SK-N-SH (cell line): ENCODE measurements around the gene DIAPH2. TPM values are rescaled to one million over a fixed set of nuclear protein-coding genes. Genes with fewer than 3 reads are reported as not detected.

Experiments
- CTCF ChIA-PET: fragments of 300-600, 350-600 bp; formaldehyde crosslinking; extraction: SDS; loops from one replicate; lab custom pipeline; 2021; lab: Yijun Ruan, JAX
- POLR2A ChIA-PET: fragments of 350-600 bp; sonication (Branson Sonifier 250); formaldehyde crosslinking; extraction: SDS; loops from one replicate; lab custom pipeline; 2020; ENCODE audit warnings: antibody characterized with exemption, inconsistent platforms; lab: Yijun Ruan, JAX
- DNase-seq: peaks from one replicate; pipeline ENCODE4 v3.0.0; 2012
- H2AFZ ChIP-seq: fragments of 200-600 bp; sonication (generic); 2 replicates; pipeline ENCODE4 v1.8.1; 2016; ENCODE audit warnings: antibody characterized with exemption, mild to moderate bottlenecking, low read depth
- H3F3A ChIP-seq: fragments of 200-600 bp; sonication (generic); replicated peaks from 2 replicates; pipeline ENCODE3; 2016; ENCODE audit warnings: antibody characterized with exemption, mild to moderate bottlenecking; ENCODE audit not compliant: insufficient read depth
- H3K27ac ChIP-seq, 2 experiments: fragments of 200-500 bp in 1 of 2; fragments of 200-600 bp in 1 of 2; sonication (Bioruptor generic) in 1 of 2; sonication (generic), shearing (Covaris generic) in 1 of 2; 2 replicates each; pipeline versions ENCODE4 v1.5.1 to v1.6.1; 2014 to 2016; ENCODE audit warnings: low read depth in 2 of 2, inconsistent platforms in 1 of 2, low read length in 1 of 2, mild to moderate bottlenecking in 1 of 2, mixed read lengths in 1 of 2
- H3K27me3 ChIP-seq: fragments of 200-600 bp; sonication (generic), shearing (Covaris generic); 2 replicates; pipeline ENCODE4 v1.6.1; 2016; ENCODE audit warnings: mixed run types; ENCODE audit not compliant: insufficient read depth
- H3K36me3 ChIP-seq, 2 experiments: fragments of 200-500 bp in 1 of 2; fragments of 200-600 bp in 1 of 2; sonication (Bioruptor generic) in 1 of 2; sonication (generic) in 1 of 2; replicated peaks in 1 of 2; 2 replicates each; pipeline versions ENCODE3 to v1.5.1; 2014 to 2016; ENCODE audit warnings: low read length in 1 of 2, mild to moderate bottlenecking in 1 of 2; ENCODE audit not compliant: insufficient read depth in 2 of 2, control insufficient read depth in 1 of 2
- H3K4me1 ChIP-seq, 2 experiments: fragments of 200-500 bp in 1 of 2; fragments of 200-600 bp in 1 of 2; sonication (Bioruptor generic) in 1 of 2; sonication (generic), shearing (Covaris generic) in 1 of 2; 2 replicates each; pipeline versions ENCODE4 v1.5.1 to v1.6.1; 2014 to 2016; ENCODE audit warnings: low read depth in 1 of 2, low read length in 1 of 2, mixed run types in 1 of 2; ENCODE audit not compliant: insufficient read depth in 2 of 2, control insufficient read depth in 1 of 2
- H3K4me2 ChIP-seq: fragments of 200-600 bp; sonication (generic), shearing (Covaris generic); 2 replicates; pipeline ENCODE4 v1.6.1; 2017; ENCODE audit warnings: mixed run types
- H3K4me3 ChIP-seq, 2 experiments: fragments of 200-500 bp in 1 of 2; fragments of 200-600 bp in 1 of 2; sonication (Bioruptor generic) in 1 of 2; sonication (generic), shearing (Covaris generic) in 1 of 2; 2 replicates each; pipeline versions ENCODE4 v1.5.1 to v1.8.1; 2014 to 2016; ENCODE audit warnings: low read depth in 2 of 2, inconsistent platforms in 1 of 2, low read length in 1 of 2, mild to moderate bottlenecking in 1 of 2, mixed read lengths in 1 of 2, moderate library complexity in 1 of 2
- H3K79me2 ChIP-seq: fragments of 200-600 bp; sonication (generic); 2 replicates; pipeline ENCODE4 v1.8.1; 2017; ENCODE audit warnings: mild to moderate bottlenecking; ENCODE audit not compliant: insufficient read depth
- H3K9ac ChIP-seq: fragments of 200-600 bp; sonication (generic); 2 replicates; pipeline ENCODE4 v1.6.1; 2017; ENCODE audit warnings: mixed run types
- H3K9me2 ChIP-seq: fragments of 200-600 bp; sonication (generic); 2 replicates; pipeline ENCODE4 v1.6.1; 2017; ENCODE audit warnings: mixed run types
- H3K9me3 ChIP-seq: fragments of 200-600 bp; sonication (generic); 2 replicates; pipeline ENCODE4 v1.6.1; 2017; ENCODE audit warnings: mixed run types, mild to moderate bottlenecking, moderate library complexity
- H4K20me1 ChIP-seq: fragments of 200-600 bp; sonication (generic); 2 replicates; pipeline ENCODE4 v1.6.1; 2017; ENCODE audit warnings: mild to moderate bottlenecking, mixed run types; ENCODE audit not compliant: insufficient read depth
- CHD2 ChIP-seq: fragments of 150-350 bp; IDR thresholded peaks from 2 replicates; pipeline ENCODE4 v1.6.1; 2018; ENCODE audit warnings: low read length; ENCODE audit not compliant: partially characterized antibody
- EP300 ChIP-seq, 2 experiments: IDR thresholded peaks; 2 replicates each; pipeline versions ENCODE4 v1.4.0 to v1.6.1; 2012; ENCODE audit warnings: borderline replicate concordance in 1 of 2, low read depth in 1 of 2, low read length in 1 of 2
- EZH2phosphoT487 ChIP-seq: fragments of 200-600 bp; sonication (generic); IDR thresholded peaks from 2 replicates; pipeline ENCODE4 v1.6.1; 2017; ENCODE audit warnings: low read depth, mixed run types, mild to moderate bottlenecking, antibody characterized with exemption, moderate library complexity, borderline replicate concordance
- FOXJ3 ChIP-seq: sonication (generic); formaldehyde crosslinking; IDR thresholded peaks from 2 replicates; pipeline ENCODE4 v1.5.1; 2020; ENCODE audit warnings: mild to moderate bottlenecking, missing genetic modification reagents
- FOXM1 ChIP-seq: IDR thresholded peaks from 2 replicates; pipeline ENCODE4 v1.4.0; 2012; ENCODE audit warnings: low read depth, mild to moderate bottlenecking
- GABPA ChIP-seq: IDR thresholded peaks from 2 replicates; pipeline ENCODE4 v1.4.0; 2012; ENCODE audit warnings: low read depth, mild to moderate bottlenecking
- JUND ChIP-seq: IDR thresholded peaks from 2 replicates; pipeline ENCODE4 v1.4.0; 2012
- MEF2A ChIP-seq: IDR thresholded peaks from 2 replicates; pipeline ENCODE4 v1.4.0; 2012; ENCODE audit warnings: low read depth, borderline replicate concordance
- MXI1 ChIP-seq: IDR thresholded peaks from 2 replicates; pipeline ENCODE4 v1.6.1; 2012; ENCODE audit warnings: mild to moderate bottlenecking, low read depth, low read length, improper control_type of control experiment
- NFIC ChIP-seq: IDR thresholded peaks from 2 replicates; pipeline ENCODE4 v1.4.0; 2012; ENCODE audit warnings: borderline replicate concordance
- RFX5 ChIP-seq: IDR thresholded peaks from 2 replicates; pipeline ENCODE4 v1.6.1; 2012; ENCODE audit warnings: mild to moderate bottlenecking, improper control_type of control experiment, low read length
- RXRA ChIP-seq: IDR thresholded peaks from 2 replicates; pipeline ENCODE4 v1.4.0; 2012; ENCODE audit warnings: low read depth, mild to moderate bottlenecking, borderline replicate concordance
- SMC3 ChIP-seq: IDR thresholded peaks from 2 replicates; pipeline ENCODE4 v1.6.1; 2012; ENCODE audit warnings: low read depth, low read length, improper control_type of control experiment
- WGBS: methylation state at CpG from one replicate; pipeline ENCODE4 v1.1.6; 2017; ENCODE audit warnings: low lambda C conversion rate; 5-methylcytosine and 5-hydroxymethylcytosine counted together
- polyA plus RNA-seq, 3 experiments: library from polyadenylated mRNA; depleted of rRNA; stranded (reverse); fragments of >200 nt; gene quantifications; 2 replicates each; pipeline ENCODE4 v1.2.3, GENCODE V29; 2012
- TF ChIP-seq, protein P1 (sequence below): fragments of 150-350 bp; IDR thresholded peaks from 2 replicates; pipeline ENCODE4 v1.6.1; 2016; ENCODE audit warnings: mild to moderate bottlenecking, low read depth, low read length
- TF ChIP-seq, protein P2 (sequence below): IDR thresholded peaks from 2 replicates; pipeline ENCODE4 v1.4.0; 2012; ENCODE audit warnings: low read depth
- TF ChIP-seq, protein P3 (sequence below): IDR thresholded peaks from 2 replicates; pipeline ENCODE4 v1.4.0; 2012; ENCODE audit warnings: low read depth, borderline replicate concordance
- TF ChIP-seq, protein P4 (sequence below): IDR thresholded peaks from 2 replicates; pipeline ENCODE4 v1.6.1; 2012; ENCODE audit warnings: mild to moderate bottlenecking, low read depth, low read length, moderate library complexity
- TF ChIP-seq, protein P5 (sequence below): IDR thresholded peaks from 2 replicates; pipeline ENCODE4 v1.4.0; 2012; ENCODE audit warnings: low read depth, borderline replicate concordance

DIAPH2 gene
- polyA plus RNA-seq, 1 of the 3 experiments (the other 2 are of a cell fraction): 1.1 TPM

DNA sequence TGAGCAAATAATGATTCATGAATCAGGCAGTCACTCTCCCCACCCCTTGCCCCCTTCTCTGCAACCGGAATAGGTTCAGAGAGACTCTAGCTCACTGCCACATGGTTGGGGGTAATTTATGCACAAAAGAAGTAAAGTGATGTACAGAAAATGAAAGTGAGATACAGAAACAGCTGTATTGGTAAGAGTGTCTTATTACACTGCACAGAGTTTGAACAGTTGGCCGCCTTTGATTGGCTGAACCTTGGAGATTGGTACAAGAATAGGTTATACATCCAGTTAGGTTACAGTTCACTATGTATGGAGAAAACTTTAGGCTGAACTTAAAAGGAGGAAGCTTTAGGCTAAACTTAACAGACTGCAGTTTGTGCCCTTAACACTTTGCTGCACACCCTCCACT lies 34.6 kb upstream of the DIAPH2 start:
- Histone ChIP-seq H3K9me3 (no peaks in the 10 kb centered on the region), H3K36me3 (no peaks in the 10 kb centered on the region), H3K9me2 (no peaks in the 10 kb centered on the region), H3K4me2 (no peak overlapping the region), H3F3A (no peaks in the 10 kb centered on the region), H4K20me1 (no peaks in the 10 kb centered on the region), H3K27me3 (peaks cover 4% of the 10 kb centered on the region; the same call in 1 of the 2 replicates), H3K79me2 (no peaks in the 10 kb centered on the region), H3K9ac (no peak overlapping the region), H3K4me1 (no peaks in the 10 kb centered on the region), H2AFZ (no peak overlapping the region), H3K27ac (no peak overlapping the region), H3K4me3 (no peak overlapping the region)
- POLR2A ChIA-PET: no interaction called here
- 30% methylated on average over 2 of the region's 2 CpGs for WGBS
- no peak for DNase-seq
- TF ChIP-seq SMC3 (no peak), JUND (no peak), EZH2phosphoT487 (no peak), EP300 (IDR thresholded peaks at IDR 0.05; ENCODE audit: borderline replicate concordance in 1 of 2, low read depth in 1 of 2, low read length in 1 of 2) (no peak), FOXM1 (no peak), RXRA (no peak), GABPA (no peak), MXI1 (no peak), NFIC (no peak), FOXJ3 (CRISPR knock-in tag) (no peak), CHD2 (no peak), RFX5 (no peak), MEF2A (no peak)
- TF ChIP-seq, protein P1, sequence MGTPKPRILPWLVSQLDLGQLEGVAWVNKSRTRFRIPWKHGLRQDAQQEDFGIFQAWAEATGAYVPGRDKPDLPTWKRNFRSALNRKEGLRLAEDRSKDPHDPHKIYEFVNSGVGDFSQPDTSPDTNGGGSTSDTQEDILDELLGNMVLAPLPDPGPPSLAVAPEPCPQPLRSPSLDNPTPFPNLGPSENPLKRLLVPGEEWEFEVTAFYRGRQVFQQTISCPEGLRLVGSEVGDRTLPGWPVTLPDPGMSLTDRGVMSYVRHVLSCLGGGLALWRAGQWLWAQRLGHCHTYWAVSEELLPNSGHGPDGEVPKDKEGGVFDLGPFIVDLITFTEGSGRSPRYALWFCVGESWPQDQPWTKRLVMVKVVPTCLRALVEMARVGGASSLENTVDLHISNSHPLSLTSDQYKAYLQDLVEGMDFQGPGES: no peak
- TF ChIP-seq, protein P2, sequence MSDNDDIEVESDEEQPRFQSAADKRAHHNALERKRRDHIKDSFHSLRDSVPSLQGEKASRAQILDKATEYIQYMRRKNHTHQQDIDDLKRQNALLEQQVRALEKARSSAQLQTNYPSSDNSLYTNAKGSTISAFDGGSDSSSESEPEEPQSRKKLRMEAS: no peak
- TF ChIP-seq, protein P3, sequence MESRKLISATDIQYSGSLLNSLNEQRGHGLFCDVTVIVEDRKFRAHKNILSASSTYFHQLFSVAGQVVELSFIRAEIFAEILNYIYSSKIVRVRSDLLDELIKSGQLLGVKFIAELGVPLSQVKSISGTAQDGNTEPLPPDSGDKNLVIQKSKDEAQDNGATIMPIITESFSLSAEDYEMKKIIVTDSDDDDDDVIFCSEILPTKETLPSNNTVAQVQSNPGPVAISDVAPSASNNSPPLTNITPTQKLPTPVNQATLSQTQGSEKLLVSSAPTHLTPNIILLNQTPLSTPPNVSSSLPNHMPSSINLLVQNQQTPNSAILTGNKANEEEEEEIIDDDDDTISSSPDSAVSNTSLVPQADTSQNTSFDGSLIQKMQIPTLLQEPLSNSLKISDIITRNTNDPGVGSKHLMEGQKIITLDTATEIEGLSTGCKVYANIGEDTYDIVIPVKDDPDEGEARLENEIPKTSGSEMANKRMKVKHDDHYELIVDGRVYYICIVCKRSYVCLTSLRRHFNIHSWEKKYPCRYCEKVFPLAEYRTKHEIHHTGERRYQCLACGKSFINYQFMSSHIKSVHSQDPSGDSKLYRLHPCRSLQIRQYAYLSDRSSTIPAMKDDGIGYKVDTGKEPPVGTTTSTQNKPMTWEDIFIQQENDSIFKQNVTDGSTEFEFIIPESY: no peak
- TF ChIP-seq, protein P4, sequence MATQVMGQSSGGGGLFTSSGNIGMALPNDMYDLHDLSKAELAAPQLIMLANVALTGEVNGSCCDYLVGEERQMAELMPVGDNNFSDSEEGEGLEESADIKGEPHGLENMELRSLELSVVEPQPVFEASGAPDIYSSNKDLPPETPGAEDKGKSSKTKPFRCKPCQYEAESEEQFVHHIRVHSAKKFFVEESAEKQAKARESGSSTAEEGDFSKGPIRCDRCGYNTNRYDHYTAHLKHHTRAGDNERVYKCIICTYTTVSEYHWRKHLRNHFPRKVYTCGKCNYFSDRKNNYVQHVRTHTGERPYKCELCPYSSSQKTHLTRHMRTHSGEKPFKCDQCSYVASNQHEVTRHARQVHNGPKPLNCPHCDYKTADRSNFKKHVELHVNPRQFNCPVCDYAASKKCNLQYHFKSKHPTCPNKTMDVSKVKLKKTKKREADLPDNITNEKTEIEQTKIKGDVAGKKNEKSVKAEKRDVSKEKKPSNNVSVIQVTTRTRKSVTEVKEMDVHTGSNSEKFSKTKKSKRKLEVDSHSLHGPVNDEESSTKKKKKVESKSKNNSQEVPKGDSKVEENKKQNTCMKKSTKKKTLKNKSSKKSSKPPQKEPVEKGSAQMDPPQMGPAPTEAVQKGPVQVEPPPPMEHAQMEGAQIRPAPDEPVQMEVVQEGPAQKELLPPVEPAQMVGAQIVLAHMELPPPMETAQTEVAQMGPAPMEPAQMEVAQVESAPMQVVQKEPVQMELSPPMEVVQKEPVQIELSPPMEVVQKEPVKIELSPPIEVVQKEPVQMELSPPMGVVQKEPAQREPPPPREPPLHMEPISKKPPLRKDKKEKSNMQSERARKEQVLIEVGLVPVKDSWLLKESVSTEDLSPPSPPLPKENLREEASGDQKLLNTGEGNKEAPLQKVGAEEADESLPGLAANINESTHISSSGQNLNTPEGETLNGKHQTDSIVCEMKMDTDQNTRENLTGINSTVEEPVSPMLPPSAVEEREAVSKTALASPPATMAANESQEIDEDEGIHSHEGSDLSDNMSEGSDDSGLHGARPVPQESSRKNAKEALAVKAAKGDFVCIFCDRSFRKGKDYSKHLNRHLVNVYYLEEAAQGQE: no peak
- TF ChIP-seq, protein P5, sequence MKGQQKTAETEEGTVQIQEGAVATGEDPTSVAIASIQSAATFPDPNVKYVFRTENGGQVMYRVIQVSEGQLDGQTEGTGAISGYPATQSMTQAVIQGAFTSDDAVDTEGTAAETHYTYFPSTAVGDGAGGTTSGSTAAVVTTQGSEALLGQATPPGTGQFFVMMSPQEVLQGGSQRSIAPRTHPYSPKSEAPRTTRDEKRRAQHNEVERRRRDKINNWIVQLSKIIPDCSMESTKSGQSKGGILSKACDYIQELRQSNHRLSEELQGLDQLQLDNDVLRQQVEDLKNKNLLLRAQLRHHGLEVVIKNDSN: no peak
- CTCF ChIA-PET: no interaction called here
